AG09319 (cell line): ENCODE data around the gene DEFB124.

Source experiments
- DNase-seq: peaks from one replicate; pipeline ENCODE4 v3.0.0-alpha.2; 2010; ENCODE audit warnings: low read depth; ENCODE audit errors: extremely low read depth
- CTCF ChIP-seq: IDR thresholded peaks from 2 replicates; pipeline ENCODE4 v1.5.1; 2011; ENCODE audit warnings: low read depth, mild to moderate bottlenecking, inconsistent platforms, low read length, moderate library complexity

DEFB124 gene

DNA sequence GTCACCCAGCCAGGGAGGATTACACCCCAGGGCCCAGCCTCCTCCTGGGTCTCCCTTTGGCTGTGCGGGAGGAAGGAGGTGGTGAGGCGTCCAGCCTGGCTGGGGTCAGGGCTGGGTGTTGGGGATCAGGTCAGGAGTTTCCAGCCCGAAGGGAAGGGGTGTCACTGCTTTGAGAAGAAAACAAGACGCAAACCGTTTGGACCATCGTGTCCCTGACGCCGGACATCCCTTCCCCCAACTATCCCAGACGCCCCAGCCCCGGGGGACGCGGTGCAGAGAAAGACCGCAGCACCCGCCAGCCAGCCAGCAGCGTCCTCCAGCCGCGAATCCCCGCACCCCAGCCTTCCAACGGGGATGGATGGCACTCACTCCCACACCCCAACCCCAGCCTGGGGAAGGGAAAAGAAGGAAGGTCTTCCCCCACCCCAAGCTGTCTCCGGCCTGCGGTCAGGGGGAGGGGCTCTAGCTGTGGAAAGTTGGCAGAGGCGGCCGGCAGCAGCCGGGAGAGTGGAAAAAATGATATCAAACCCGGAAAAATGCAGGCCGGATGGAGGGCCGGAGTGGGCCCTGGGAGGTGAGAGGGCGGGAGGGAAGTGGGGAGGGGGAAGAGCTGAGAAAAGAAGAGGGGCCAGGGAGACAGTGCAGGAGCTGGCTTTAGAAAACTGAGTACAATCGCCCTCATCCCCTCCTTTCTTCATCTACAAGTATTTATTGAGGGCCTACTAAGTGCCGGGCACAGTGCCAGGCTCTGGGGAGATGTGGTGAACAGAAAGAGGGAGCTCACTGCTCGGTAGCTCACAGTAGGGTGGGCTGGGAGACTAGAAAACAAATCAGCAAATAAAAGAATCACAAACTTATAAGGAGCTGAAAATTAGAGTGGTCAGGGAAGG, 10.8 kb upstream of the DEFB124 start:
- DNase-seq, result no peak
- no peak for TF ChIP-seq CTCF

DNA sequence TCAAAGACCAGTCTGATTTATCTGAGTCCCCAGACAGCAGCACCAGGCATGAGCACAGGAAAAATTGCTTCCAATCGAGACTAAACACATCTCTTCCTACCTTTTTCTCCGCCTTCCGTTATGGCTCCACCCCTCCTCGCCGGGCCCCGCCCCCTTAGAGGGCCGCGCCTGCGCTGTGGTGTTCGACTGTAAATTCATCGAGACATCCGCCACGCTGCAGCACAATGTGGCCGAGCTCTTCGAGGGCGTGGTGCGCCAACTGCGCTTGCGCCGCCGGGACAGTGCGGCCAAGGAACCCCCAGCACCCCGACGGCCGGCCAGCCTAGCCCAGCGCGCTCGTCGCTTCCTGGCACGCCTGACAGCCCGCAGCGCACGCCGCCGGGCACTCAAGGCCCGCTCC, 9.1 kb upstream of the DEFB124 start:
- TF ChIP-seq CTCF, result no peak
- DNase-seq, result no peak

DNA sequence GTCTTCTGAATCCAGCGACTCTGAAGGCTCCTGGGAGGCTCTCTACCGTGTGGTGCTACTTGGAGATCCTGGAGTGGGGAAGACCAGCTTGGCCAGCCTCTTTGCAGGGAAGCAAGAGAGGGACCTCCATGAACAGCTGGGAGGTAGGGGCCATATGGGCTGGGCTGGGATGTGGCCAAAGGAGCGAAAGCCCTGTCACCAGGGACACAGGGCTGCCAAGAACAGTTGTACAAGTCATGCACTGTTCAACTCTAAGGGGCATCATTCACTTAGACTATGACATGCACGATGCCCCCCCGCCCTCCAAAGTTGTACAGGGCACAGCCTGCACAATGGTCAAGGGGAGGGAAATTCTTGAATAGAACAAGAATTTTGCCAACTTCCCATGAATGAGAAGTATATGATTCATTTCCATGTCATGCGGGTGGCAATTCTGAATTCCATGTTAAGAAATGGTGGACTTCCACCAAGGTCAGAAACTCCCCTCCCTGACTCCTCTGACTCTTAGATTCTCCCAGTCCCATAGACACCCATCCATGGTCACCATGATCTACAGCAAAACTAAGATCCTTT, 1.8 kb upstream of the DEFB124 start:
- no peak for DNase-seq
- no peak for TF ChIP-seq CTCF

GRCh38 chr20:31476294-31476585, 1.3 kb upstream of the DEFB124 start:
- TF ChIP-seq CTCF, result no peak
- DNase-seq, result no peak

DNA sequence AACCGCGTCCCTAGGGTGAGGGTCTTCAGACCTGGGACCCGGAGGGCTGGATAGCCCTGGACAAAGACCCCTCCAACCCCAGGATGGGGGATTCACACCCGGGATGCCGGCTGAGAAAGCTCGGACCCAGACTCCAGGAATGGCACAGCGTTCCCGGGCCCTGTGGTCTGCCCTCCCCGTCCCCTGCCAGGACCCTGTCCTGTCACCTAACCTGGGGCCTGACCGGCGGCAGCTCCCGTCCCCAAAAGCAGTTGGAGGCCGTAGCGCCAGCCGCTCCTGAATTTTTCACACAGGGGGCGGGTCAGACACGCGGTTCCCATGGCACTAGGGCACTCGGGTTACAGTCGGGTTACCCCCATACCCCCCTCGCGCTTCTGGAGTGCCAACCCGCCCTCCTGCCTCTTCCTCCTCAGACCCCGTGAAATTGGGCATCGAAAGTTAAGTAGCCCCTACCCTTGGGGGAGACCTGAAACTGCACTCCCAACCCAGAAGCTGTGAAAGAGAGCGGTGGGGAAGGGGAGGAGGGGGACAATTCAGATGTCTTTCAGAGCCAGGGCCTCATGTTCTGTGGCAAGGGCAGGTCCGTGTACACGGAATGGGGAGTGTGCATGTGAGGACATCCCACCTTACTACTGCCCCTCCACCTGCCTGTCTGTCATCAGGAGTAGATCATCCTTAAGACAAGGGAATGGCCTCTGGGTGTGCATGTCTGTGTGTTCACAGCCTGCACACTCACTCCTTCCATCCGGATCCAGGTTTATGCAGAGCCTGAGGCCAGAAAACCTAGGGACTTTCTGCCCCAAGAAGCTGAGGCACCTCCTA, 756 bp upstream of the DEFB124 start:
- no peak for TF ChIP-seq CTCF
- DNase-seq, result no peak

GRCh38 chr20:31474097-31474436, 860 bp downstream of the DEFB124 start:
- no peak for DNase-seq
- no peak for TF ChIP-seq CTCF
